HepG2 (cell line): ENCODE measurements around the gene UGT1A3. TPM values are rescaled to one million over a fixed set of nuclear protein-coding genes. Genes with fewer than 3 reads are reported as not detected.

Experiments used
- AHR ChIP-seq: IDR thresholded peaks from 2 replicates; pipeline ENCODE4 v1.6.1; 2018; ENCODE audit warnings: missing genetic modification reagents, missing compliant biosample characterization
- ARNTL ChIP-seq: sonication (generic); formaldehyde crosslinking; IDR thresholded peaks from 2 replicates; pipeline ENCODE4 v1.4.0; 2020; ENCODE audit warnings: mild to moderate bottlenecking, missing genetic modification reagents
- ATF7 ChIP-seq, 2 experiments: fragments of 450-650 bp in 1 of 2; sonication (generic) in 1 of 2; formaldehyde crosslinking in 1 of 2; IDR thresholded peaks; 2 replicates each; pipeline versions ENCODE4 v1.4.0 to v1.6.1; 2016 to 2020; ENCODE audit warnings: antibody characterized with exemption in 1 of 2, mild to moderate bottlenecking in 1 of 2, missing genetic modification reagents in 1 of 2
- NAIF1 ChIP-seq: sonication (generic); formaldehyde crosslinking; IDR thresholded peaks from 2 replicates; pipeline ENCODE4 v1.5.0; 2020; ENCODE audit warnings: mild to moderate bottlenecking, missing genetic modification reagents, borderline replicate concordance
- NFIC ChIP-seq: IDR thresholded peaks from 2 replicates; pipeline ENCODE4 v1.6.1; 2012; ENCODE audit warnings: mild to moderate bottlenecking, low read length, inconsistent platforms
- PHF21A ChIP-seq: sonication (generic); formaldehyde crosslinking; IDR thresholded peaks from 2 replicates; pipeline ENCODE4 v1.5.0; 2020; ENCODE audit warnings: mild to moderate bottlenecking, missing genetic modification reagents
- RCOR2 ChIP-seq: IDR thresholded peaks from 2 replicates; pipeline ENCODE4 v1.6.1; 2016; ENCODE audit warnings: missing biosample characterization, missing genetic modification reagents
- RFX3 ChIP-seq: IDR thresholded peaks from 2 replicates; pipeline ENCODE4 v1.6.1; 2016; ENCODE audit warnings: missing biosample characterization, missing genetic modification reagents
- SP140L ChIP-seq: sonication (generic); formaldehyde crosslinking; IDR thresholded peaks from 2 replicates; pipeline ENCODE4 v1.4.0; 2020; ENCODE audit warnings: missing genetic modification reagents, borderline replicate concordance
- TMF1 ChIP-seq: sonication (generic); formaldehyde crosslinking; IDR thresholded peaks from 2 replicates; pipeline ENCODE4 v1.8.1; 2022; ENCODE audit warnings: low read depth, missing genetic modification reagents
- ZBTB21 ChIP-seq: sonication (generic); formaldehyde crosslinking; IDR thresholded peaks from 2 replicates; pipeline ENCODE4 v1.4.0; 2020; ENCODE audit warnings: missing genetic modification reagents
- ZKSCAN8 ChIP-seq: IDR thresholded peaks from 2 replicates; pipeline ENCODE4 v1.6.1; 2016; ENCODE audit warnings: borderline replicate concordance, missing genetic modification reagents, missing compliant biosample characterization
- ZNF737 ChIP-seq: sonication (generic); formaldehyde crosslinking; IDR thresholded peaks from 2 replicates; pipeline ENCODE4 v1.5.0; 2020; ENCODE audit warnings: missing genetic modification reagents, mild to moderate bottlenecking, borderline replicate concordance
- polyA plus RNA-seq, 8 experiments: library from polyadenylated mRNA; depleted of rRNA in 3 of 8; stranded (reverse) in 7 of 8; unstranded in 1 of 8; fragments of >200 nt; fragmentation: Illumina TruSeq in 4 of 8; extraction: Trizol in 4 of 8; gene quantifications; 2 replicates each; pipeline versions ENCODE4 v1.2.1 to v1.2.3, GENCODE V29; 2011 to 2016; ENCODE audit warnings: low read depth in 4 of 8, missing spikeins in 1 of 8, mixed read lengths in 1 of 8; ENCODE audit not compliant: insufficient read depth in 1 of 8
- total RNA-seq, 5 experiments: library from RNA; depleted of rRNA; stranded (reverse); fragments of >200 nt; fragmentation: Illumina TruSeq; extraction: Trizol; gene quantifications; 2 replicates each; pipeline ENCODE4 v1.2.3, GENCODE V29; 2016; ENCODE audit warnings: low read depth in 1 of 5
- TF ChIP-seq, protein P1 (sequence below): sonication (generic); formaldehyde crosslinking; IDR thresholded peaks from 2 replicates; pipeline ENCODE4 v1.4.0; 2020; ENCODE audit warnings: missing genetic modification reagents, borderline replicate concordance
- TF ChIP-seq, protein P2 (sequence below): sonication (generic); formaldehyde crosslinking; IDR thresholded peaks from 2 replicates; pipeline ENCODE4 v1.4.0; 2020; ENCODE audit warnings: missing genetic modification reagents
- TF ChIP-seq, protein P3 (sequence below): sonication (generic); formaldehyde crosslinking; IDR thresholded peaks from 2 replicates; pipeline ENCODE4 v1.4.0; 2020; ENCODE audit warnings: low read depth, missing genetic modification reagents
- TF ChIP-seq, protein P4 (sequence below): sonication (generic); formaldehyde crosslinking; conservative IDR thresholded peaks from 2 replicates; pipeline ENCODE4 v1.4.0; 2020; ENCODE audit warnings: missing genetic modification reagents

UGT1A3 gene
- total and polyA plus RNA-seq, 2 of the 13 experiments (the other 11 are each of a cell fraction or from before 2014, with no cell fraction given): not detected

DNA sequence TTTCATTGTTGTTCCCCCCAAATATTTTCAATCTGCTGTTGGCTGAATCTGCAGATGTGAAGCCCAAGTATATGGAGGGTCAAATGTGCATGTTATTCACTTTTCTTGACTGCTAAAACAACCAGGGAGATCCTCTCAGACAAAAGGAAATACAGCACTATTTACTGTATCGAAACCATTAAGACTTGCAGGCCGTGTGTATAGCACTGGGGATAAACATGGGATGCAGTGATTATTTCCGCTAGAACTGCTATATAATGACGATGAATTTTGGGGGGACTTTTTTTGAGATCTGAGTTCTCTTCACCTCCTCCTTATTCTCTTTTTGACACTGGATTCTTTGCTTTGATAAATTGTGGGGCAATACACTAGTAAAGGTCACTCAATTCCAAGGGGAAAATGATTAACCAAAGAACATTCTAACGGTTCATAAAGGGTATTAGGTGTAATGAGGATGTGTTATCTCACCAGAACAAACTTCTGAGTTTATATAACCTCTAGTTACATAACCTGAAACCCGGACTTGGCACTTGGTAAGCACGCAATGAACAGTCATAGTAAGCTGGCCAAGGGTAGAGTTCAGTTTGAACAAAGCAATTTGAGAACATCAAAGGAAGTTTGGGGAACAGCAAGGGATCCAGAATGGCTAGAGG, 27.7 kb downstream of the UGT1A3 start (continued):
- TF ChIP-seq, protein P1, sequence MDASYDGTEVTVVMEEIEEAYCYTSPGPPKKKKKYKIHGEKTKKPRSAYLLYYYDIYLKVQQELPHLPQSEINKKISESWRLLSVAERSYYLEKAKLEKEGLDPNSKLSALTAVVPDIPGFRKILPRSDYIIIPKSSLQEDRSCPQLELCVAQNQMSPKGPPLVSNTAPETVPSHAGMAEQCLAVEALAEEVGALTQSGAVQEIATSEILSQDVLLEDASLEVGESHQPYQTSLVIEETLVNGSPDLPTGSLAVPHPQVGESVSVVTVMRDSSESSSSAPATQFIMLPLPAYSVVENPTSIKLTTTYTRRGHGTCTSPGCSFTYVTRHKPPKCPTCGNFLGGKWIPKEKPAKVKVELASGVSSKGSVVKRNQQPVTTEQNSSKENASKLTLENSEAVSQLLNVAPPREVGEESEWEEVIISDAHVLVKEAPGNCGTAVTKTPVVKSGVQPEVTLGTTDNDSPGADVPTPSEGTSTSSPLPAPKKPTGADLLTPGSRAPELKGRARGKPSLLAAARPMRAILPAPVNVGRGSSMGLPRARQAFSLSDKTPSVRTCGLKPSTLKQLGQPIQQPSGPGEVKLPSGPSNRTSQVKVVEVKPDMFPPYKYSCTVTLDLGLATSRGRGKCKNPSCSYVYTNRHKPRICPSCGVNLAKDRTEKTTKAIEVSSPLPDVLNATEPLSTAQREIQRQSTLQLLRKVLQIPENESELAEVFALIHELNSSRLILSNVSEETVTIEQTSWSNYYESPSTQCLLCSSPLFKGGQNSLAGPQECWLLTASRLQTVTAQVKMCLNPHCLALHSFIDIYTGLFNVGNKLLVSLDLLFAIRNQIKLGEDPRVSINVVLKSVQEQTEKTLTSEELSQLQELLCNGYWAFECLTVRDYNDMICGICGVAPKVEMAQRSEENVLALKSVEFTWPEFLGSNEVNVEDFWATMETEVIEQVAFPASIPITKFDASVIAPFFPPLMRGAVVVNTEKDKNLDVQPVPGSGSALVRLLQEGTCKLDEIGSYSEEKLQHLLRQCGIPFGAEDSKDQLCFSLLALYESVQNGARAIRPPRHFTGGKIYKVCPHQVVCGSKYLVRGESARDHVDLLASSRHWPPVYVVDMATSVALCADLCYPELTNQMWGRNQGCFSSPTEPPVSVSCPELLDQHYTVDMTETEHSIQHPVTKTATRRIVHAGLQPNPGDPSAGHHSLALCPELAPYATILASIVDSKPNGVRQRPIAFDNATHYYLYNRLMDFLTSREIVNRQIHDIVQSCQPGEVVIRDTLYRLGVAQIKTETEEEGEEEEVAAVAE: peak; percentile 65; the same call in 1 of the 2 replicates
- TF ChIP-seq TMF1 (CRISPR knock-in tag) (0 out of 2 replicates have a peak, but pooled peaks have one; percentile 37), NAIF1 (CRISPR knock-in tag) (no peak), SP140L (CRISPR knock-in tag) (no peak), NFIC (peak; percentile 98), ZNF737 (CRISPR knock-in tag) (no peak), ZKSCAN8 (CRISPR knock-in tag) (peak; percentile 77), RCOR2 (CRISPR knock-in tag) (peak; percentile 92), RFX3 (CRISPR knock-in tag) (0 out of 2 replicates have a peak, but pooled peaks have one; percentile 16), ZBTB21 (CRISPR knock-in tag) (no peak), PHF21A (CRISPR knock-in tag) (peak; percentile 88), ATF7 (IDR thresholded peaks at IDR 0.05) (no peak), ATF7 (CRISPR knock-in tag; IDR thresholded peaks at IDR 0.05) (peak; percentile 40; the same call in 1 of the 2 replicates), ARNTL (CRISPR knock-in tag) (peak; percentile 84; the same call in 1 of the 2 replicates), AHR (CRISPR knock-in tag) (peak; percentile 65; the same call in 1 of the 2 replicates)
- TF ChIP-seq, protein P2, sequence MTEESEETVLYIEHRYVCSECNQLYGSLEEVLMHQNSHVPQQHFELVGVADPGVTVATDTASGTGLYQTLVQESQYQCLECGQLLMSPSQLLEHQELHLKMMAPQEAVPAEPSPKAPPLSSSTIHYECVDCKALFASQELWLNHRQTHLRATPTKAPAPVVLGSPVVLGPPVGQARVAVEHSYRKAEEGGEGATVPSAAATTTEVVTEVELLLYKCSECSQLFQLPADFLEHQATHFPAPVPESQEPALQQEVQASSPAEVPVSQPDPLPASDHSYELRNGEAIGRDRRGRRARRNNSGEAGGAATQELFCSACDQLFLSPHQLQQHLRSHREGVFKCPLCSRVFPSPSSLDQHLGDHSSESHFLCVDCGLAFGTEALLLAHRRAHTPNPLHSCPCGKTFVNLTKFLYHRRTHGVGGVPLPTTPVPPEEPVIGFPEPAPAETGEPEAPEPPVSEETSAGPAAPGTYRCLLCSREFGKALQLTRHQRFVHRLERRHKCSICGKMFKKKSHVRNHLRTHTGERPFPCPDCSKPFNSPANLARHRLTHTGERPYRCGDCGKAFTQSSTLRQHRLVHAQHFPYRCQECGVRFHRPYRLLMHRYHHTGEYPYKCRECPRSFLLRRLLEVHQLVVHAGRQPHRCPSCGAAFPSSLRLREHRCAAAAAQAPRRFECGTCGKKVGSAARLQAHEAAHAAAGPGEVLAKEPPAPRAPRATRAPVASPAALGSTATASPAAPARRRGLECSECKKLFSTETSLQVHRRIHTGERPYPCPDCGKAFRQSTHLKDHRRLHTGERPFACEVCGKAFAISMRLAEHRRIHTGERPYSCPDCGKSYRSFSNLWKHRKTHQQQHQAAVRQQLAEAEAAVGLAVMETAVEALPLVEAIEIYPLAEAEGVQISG: peak; percentile 55; the same call in 1 of the 2 replicates
- TF ChIP-seq, protein P3, sequence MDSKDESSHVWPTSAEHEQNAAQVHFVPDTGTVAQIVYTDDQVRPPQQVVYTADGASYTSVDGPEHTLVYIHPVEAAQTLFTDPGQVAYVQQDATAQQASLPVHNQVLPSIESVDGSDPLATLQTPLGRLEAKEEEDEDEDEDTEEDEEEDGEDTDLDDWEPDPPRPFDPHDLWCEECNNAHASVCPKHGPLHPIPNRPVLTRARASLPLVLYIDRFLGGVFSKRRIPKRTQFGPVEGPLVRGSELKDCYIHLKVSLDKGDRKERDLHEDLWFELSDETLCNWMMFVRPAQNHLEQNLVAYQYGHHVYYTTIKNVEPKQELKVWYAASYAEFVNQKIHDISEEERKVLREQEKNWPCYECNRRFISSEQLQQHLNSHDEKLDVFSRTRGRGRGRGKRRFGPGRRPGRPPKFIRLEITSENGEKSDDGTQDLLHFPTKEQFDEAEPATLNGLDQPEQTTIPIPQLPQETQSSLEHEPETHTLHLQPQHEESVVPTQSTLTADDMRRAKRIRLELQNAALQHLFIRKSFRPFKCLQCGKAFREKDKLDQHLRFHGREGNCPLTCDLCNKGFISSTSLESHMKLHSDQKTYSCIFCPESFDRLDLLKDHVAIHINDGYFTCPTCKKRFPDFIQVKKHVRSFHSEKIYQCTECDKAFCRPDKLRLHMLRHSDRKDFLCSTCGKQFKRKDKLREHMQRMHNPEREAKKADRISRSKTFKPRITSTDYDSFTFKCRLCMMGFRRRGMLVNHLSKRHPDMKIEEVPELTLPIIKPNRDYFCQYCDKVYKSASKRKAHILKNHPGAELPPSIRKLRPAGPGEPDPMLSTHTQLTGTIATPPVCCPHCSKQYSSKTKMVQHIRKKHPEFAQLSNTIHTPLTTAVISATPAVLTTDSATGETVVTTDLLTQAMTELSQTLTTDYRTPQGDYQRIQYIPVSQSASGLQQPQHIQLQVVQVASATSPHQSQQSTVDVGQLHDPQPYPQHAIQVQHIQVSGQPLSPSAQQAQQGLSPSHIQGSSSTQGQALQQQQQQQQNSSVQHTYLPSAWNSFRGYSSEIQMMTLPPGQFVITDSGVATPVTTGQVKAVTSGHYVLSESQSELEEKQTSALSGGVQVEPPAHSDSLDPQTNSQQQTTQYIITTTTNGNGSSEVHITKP (CRISPR knock-in tag): 0 out of 2 replicates have a peak, but pooled peaks have one; percentile 50
- TF ChIP-seq, protein P4, sequence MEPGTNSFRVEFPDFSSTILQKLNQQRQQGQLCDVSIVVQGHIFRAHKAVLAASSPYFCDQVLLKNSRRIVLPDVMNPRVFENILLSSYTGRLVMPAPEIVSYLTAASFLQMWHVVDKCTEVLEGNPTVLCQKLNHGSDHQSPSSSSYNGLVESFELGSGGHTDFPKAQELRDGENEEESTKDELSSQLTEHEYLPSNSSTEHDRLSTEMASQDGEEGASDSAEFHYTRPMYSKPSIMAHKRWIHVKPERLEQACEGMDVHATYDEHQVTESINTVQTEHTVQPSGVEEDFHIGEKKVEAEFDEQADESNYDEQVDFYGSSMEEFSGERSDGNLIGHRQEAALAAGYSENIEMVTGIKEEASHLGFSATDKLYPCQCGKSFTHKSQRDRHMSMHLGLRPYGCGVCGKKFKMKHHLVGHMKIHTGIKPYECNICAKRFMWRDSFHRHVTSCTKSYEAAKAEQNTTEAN: peak; percentile 76
